PC-9 (cell line): Measurements from ENCODE around the gene EXOC4.

Experiments used
- EZH2 ChIP-seq: fragments of 200-600 bp; sonication (generic); IDR thresholded peaks from 2 replicates; pipeline ENCODE4 v1.8.0; 2017; ENCODE audit warnings: antibody characterized with exemption, low read depth
- TF ChIP-seq, protein P1 (sequence below): fragments of 200-600 bp; sonication (generic); conservative IDR thresholded peaks from 2 replicates; pipeline ENCODE4 v1.6.1; 2017; ENCODE audit warnings: mixed run types, antibody characterized with exemption, mild to moderate bottlenecking, moderate library complexity

- TF ChIP-seq, protein P1, sequence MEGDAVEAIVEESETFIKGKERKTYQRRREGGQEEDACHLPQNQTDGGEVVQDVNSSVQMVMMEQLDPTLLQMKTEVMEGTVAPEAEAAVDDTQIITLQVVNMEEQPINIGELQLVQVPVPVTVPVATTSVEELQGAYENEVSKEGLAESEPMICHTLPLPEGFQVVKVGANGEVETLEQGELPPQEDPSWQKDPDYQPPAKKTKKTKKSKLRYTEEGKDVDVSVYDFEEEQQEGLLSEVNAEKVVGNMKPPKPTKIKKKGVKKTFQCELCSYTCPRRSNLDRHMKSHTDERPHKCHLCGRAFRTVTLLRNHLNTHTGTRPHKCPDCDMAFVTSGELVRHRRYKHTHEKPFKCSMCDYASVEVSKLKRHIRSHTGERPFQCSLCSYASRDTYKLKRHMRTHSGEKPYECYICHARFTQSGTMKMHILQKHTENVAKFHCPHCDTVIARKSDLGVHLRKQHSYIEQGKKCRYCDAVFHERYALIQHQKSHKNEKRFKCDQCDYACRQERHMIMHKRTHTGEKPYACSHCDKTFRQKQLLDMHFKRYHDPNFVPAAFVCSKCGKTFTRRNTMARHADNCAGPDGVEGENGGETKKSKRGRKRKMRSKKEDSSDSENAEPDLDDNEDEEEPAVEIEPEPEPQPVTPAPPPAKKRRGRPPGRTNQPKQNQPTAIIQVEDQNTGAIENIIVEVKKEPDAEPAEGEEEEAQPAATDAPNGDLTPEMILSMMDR: no peak
- TF ChIP-seq EZH2: no peak
Observed at GRCh38 chr7:133234961-133235875, 17.7 kb upstream of the EXOC4 start.
